ENCODE measurements around the gene SEMA3A.

- no peak for TF ChIP-seq CTCF (IDR thresholded peaks at IDR 0.05; ENCODE audit: insufficient read depth, low read length)
- TF ChIP-seq POLR2AphosphoS5 (IDR thresholded peaks at IDR 0.05; ENCODE audit: low read depth), result no peak
- TF ChIP-seq GABPA (IDR thresholded peaks at IDR 0.05; ENCODE audit: low read depth), result no peak
- no peak for TF ChIP-seq REST (IDR thresholded peaks at IDR 0.05; ENCODE audit: insufficient replicate concordance, low read depth)
Measured at GRCh38 chr7:84170646-84171045, 23.9 kb downstream of the SEMA3A start.
